ENCODE measurements around the gene NRG3.

The NRG3 gene

GRCh38 chr10:82150123-82150900 lies 275.3 kb downstream of the NRG3 start:
- DNase-seq (ENCODE audit: low spot score): peak; percentile 4
- in situ Hi-C loops (cut with MboI; ENCODE audit: low pct_unique_long_range_greater_than_20kb, low sequenced_read_pairs, unreplicated experiment): no loop called here
- TF ChIP-seq CTCF (IDR thresholded peaks at IDR 0.05; ENCODE audit: extremely low read depth, insufficient read depth, missing control alignments): peak; percentile 64

- no peak for TF ChIP-seq CTCF (IDR thresholded peaks at IDR 0.05; ENCODE audit: extremely low read depth, insufficient read depth, missing control alignments)
- no peak for DNase-seq (ENCODE audit: low spot score)
- in situ Hi-C loops (cut with MboI; ENCODE audit: low pct_unique_long_range_greater_than_20kb, low sequenced_read_pairs, unreplicated experiment): no loop called here
These were observed 285.3 kb downstream of the NRG3 start for GRCh38 chr10:82160307-82160706.

- in situ Hi-C loops (cut with MboI; ENCODE audit: low pct_unique_long_range_greater_than_20kb, low sequenced_read_pairs, unreplicated experiment): no loop called here
- no peak for TF ChIP-seq CTCF (IDR thresholded peaks at IDR 0.05; ENCODE audit: extremely low read depth, insufficient read depth, missing control alignments)
- no peak for DNase-seq (ENCODE audit: low spot score)
These were observed 286.3 kb downstream of the NRG3 start for GRCh38 chr10:82161264-82161663.

- TF ChIP-seq CTCF (IDR thresholded peaks at IDR 0.05; ENCODE audit: extremely low read depth, insufficient read depth, missing control alignments): no peak
- in situ Hi-C loops (cut with MboI; ENCODE audit: low pct_unique_long_range_greater_than_20kb, low sequenced_read_pairs, unreplicated experiment): no loop called here
- no peak for DNase-seq (ENCODE audit: low spot score)
These were observed 287.7 kb downstream of the NRG3 start for GRCh38 chr10:82162549-82163195.

- DNase-seq (ENCODE audit: low spot score): no peak
- in situ Hi-C loops (cut with MboI; ENCODE audit: low pct_unique_long_range_greater_than_20kb, low sequenced_read_pairs, unreplicated experiment): no loop called here
- TF ChIP-seq CTCF (IDR thresholded peaks at IDR 0.05; ENCODE audit: extremely low read depth, insufficient read depth, missing control alignments): no peak
These were observed 296.9 kb downstream of the NRG3 start for GRCh38 chr10:82171899-82172298.

DNA sequence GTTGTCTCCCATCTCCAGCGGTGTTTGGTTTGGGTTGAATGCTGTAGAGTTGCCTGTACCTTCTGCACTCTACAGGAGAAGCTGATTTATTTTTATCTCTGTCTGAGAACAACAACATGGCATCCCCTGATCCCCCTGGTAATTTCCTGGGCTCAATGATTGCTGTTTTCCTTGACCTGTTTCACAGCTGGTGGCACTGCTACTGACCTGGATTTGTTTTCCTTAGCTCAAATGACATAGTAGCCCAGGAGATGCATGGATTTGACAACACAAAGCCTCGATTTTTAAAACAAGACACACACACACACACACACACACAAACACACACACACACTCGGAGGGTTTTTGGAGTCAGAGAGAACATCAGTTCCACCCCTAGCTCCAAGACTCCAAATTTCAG lies 301.6 kb downstream of the NRG3 start:
- no peak for TF ChIP-seq CTCF (IDR thresholded peaks at IDR 0.05; ENCODE audit: extremely low read depth, insufficient read depth, missing control alignments)
- in situ Hi-C loops (cut with MboI; ENCODE audit: low pct_unique_long_range_greater_than_20kb, low sequenced_read_pairs, unreplicated experiment): no loop called here
- DNase-seq (ENCODE audit: low spot score): no peak

Measured in GM13977 (cell line).